Mesothelial cell of epicardium (in vitro differentiated cells): ENCODE results near the gene NCKAP5. TPM values are rescaled to one million over a fixed set of nuclear protein-coding genes. Genes with fewer than 3 reads are reported as not detected.
A peak's percentile ranks its signal among the peaks of the same experiment; 100 is the strongest.

Experiments used
- DNase-seq, 2 experiments: peaks; one replicate each; pipeline ENCODE4 v3.0.0; 2021; ENCODE audit warnings: low spot score in 2 of 2; ENCODE audit not compliant: unreplicated experiment in 2 of 2
- H3K27ac Mint-ChIP-seq: 2 replicates; pipeline ENCODE4 v1.8.0; 2021; ENCODE audit warnings: mixed read lengths
- H3K27me3 Mint-ChIP-seq: 2 replicates; pipeline ENCODE4 v1.8.0; 2021; ENCODE audit warnings: low read depth, mixed read lengths
- H3K36me3 Mint-ChIP-seq: 2 replicates; pipeline ENCODE4 v1.8.0; 2021; ENCODE audit warnings: mixed read lengths
- H3K4me1 Mint-ChIP-seq: 2 replicates; pipeline ENCODE4 v1.8.0; 2021; ENCODE audit warnings: mixed read lengths
- H3K4me3 Mint-ChIP-seq: 2 replicates; pipeline ENCODE4 v1.8.0; 2021; ENCODE audit warnings: mild to moderate bottlenecking, moderate library complexity, mixed read lengths
- H3K9me3 Mint-ChIP-seq: 2 replicates; pipeline ENCODE4 v1.8.0; 2021; ENCODE audit warnings: mixed read lengths
- CTCF ChIP-seq: fragments of 200-600 bp; sonication (generic); IDR thresholded peaks from one replicate; pipeline ENCODE4 v1.5.0; 2021; ENCODE audit warnings: antibody characterized with exemption; ENCODE audit not compliant: unreplicated experiment
- total RNA-seq: library from RNA; stranded (reverse); gene quantifications from 3 replicates; pipeline ENCODE4 v1.2.1, GENCODE V29; 2021

The NCKAP5 gene
- total RNA-seq, 1 donor from 2014 or later = 2.1 TPM

GRCh38 chr2:132665401-132666140 is 902.7 kb downstream of the NCKAP5 start:
- Mint-ChIP-seq H3K4me3 (no peak overlapping the region), H3K4me1 (peaks cover 27% of the 10 kb centered on the region)

GRCh38 chr2:132664096-132664495 is 904.2 kb downstream of the NCKAP5 start:
- no peak for TF ChIP-seq CTCF
- H3K9me3 Mint-ChIP-seq = no peaks in the 10 kb centered on the region

More at GRCh38 chr2:132665401-132666140, 902.7 kb downstream of the NCKAP5 start:
- Mint-ChIP-seq H3K27ac (no peak overlapping the region), H3K36me3 (peaks cover 1% of the 10 kb centered on the region), H3K9me3 (no peaks in the 10 kb centered on the region), H3K27me3 (peaks cover 60% of the 10 kb centered on the region)
- no peak for DNase-seq
- no peak for TF ChIP-seq CTCF

GRCh38 chr2:132662732-132663131 is 905.5 kb downstream of the NCKAP5 start:
- peaks cover 1% of the 10 kb centered on the region for H3K36me3 Mint-ChIP-seq
- no peaks in the 10 kb centered on the region for H3K9me3 Mint-ChIP-seq
- peaks cover 13% of the 10 kb centered on the region for H3K4me1 Mint-ChIP-seq
- peak overlapping the region; percentile 7 for H3K27ac Mint-ChIP-seq
- no peak for DNase-seq
- no peak for TF ChIP-seq CTCF
- peaks cover 32% of the 10 kb centered on the region for H3K27me3 Mint-ChIP-seq
- no peak overlapping the region for H3K4me3 Mint-ChIP-seq

More at GRCh38 chr2:132664096-132664495, 904.2 kb downstream of the NCKAP5 start:
- Mint-ChIP-seq H3K27ac (no peak overlapping the region), H3K4me1 (peaks cover 22% of the 10 kb centered on the region), H3K36me3 (peaks cover 1% of the 10 kb centered on the region), H3K4me3 (no peak overlapping the region), H3K27me3 (peaks cover 46% of the 10 kb centered on the region)
- no peak for DNase-seq

GRCh38 chr2:132659331-132659730 is 908.9 kb downstream of the NCKAP5 start:
- no peaks in the 10 kb centered on the region for H3K36me3 Mint-ChIP-seq
- no peaks in the 10 kb centered on the region for H3K9me3 Mint-ChIP-seq
- H3K4me3 Mint-ChIP-seq = no peak overlapping the region
- no peak for DNase-seq
- no peak overlapping the region for H3K27ac Mint-ChIP-seq
- no peak for TF ChIP-seq CTCF
- H3K4me1 Mint-ChIP-seq = peaks cover 15% of the 10 kb centered on the region
- H3K27me3 Mint-ChIP-seq = peaks cover 5% of the 10 kb centered on the region

- H3K27me3 Mint-ChIP-seq = peaks cover 2% of the 10 kb centered on the region
- no peak for TF ChIP-seq CTCF
- peaks cover 7% of the 10 kb centered on the region for H3K4me1 Mint-ChIP-seq
- DNase-seq = no peak
- H3K4me3 Mint-ChIP-seq = no peak overlapping the region
- no peaks in the 10 kb centered on the region for H3K9me3 Mint-ChIP-seq
- no peak overlapping the region for H3K27ac Mint-ChIP-seq
- H3K36me3 Mint-ChIP-seq = no peaks in the 10 kb centered on the region
These were observed 911.8 kb downstream of the NCKAP5 start for GRCh38 chr2:132656266-132656975.
